Lower leg skin (tissue), 3 donors: ENCODE data around the gene CTNNBL1.

ENCODE experiments used
- CTCF ChIP-seq, 3 donors: fragments of 450-650 bp; IDR thresholded peaks; one replicate each; pipeline ENCODE4 v1.5.1; 2016; ENCODE audit warnings: antibody characterized with exemption in 3 of 3, mild to moderate bottlenecking in 3 of 3, moderate library complexity in 2 of 3
- POLR2A ChIP-seq, 2 donors: fragments of 450-650 bp; IDR thresholded peaks; one replicate each; pipeline ENCODE4 v1.6.1; 2016 to 2017; ENCODE audit warnings: antibody characterized with exemption in 2 of 2, mild to moderate bottlenecking in 1 of 2, moderate library complexity in 1 of 2

DNA sequence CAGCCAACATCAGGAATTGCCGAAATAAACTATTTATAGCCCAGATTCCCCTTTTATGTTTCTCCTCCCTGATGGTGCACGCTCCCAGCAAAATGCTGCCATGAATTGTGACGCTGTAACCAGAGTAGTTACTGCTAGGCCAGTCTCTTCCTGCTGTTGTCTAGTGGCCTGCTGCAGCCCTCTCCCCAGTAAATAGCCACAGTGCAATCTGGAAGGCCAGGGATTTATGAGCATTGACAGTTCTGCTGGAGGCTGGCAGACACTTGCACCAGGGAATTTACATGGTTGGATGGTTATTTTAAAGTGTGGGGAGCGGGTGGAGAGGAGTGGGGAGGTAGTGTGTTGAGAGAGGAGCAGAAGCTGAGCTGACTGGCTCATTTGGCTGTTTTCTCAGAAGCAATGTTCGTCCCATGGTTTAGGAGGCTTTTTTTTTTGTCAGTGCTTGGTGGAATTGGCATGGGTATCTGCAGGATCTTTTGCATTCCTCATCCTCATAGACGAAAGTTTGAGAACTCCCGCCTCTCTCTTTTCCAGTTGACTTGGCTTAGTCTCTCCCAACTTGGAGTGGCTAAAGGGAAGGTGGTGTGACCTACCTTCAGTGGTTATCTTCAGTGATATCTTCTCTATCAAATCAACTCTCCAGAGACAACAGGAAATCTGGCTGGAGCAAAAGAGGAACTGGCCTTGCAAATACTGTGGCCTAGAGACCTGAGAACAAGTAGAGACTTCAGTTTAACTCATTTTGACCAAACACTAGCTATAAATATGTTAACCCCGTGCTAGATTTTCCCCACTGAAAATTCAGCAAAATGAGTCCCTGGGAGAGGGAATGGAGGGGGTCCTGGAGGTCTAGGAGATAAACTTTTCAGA lies 109.8 kb downstream of the CTNNBL1 start:
- TF ChIP-seq CTCF (IDR thresholded peaks at IDR 0.05): no peak
- TF ChIP-seq POLR2A (IDR thresholded peaks at IDR 0.05): no peak
